Measurements from ENCODE around the gene RAB11A.

GRCh38 chr15:65935391-65935790 is 66.1 kb downstream of the RAB11A start:
- TF ChIP-seq YY1 (IDR thresholded peaks at IDR 0.05; ENCODE audit: low read depth) (no peak), EGR1 (IDR thresholded peaks at IDR 0.05) (no peak), EP300 (IDR thresholded peaks at IDR 0.05; ENCODE audit: borderline replicate concordance) (no peak), FOXM1 (IDR thresholded peaks at IDR 0.05; ENCODE audit: borderline replicate concordance, low read depth) (no peak), ZBTB7A (IDR thresholded peaks at IDR 0.05; ENCODE audit: low read depth) (no peak), MAX (IDR thresholded peaks at IDR 0.05) (no peak)
